ENCODE data around the gene IPO4. TPM values are rescaled to one million over a fixed set of nuclear protein-coding genes. Genes with fewer than 3 reads are reported as not detected.

Gene IPO4
- total and polyA plus RNA-seq, 10 of the 15 experiments (the other 5 are each of a cell fraction or from before 2014, with no cell fraction given) = 7.8 to 139 (median 37.6) TPM

- H3K27me3 ChIP-seq (replicated peaks in 1 of 2; ENCODE audit: control insufficient read depth in 2 of 2, insufficient read depth in 2 of 2, low read length in 1 of 2) = no peaks in the 10 kb centered on the region
- no peaks in the 10 kb centered on the region for H3K9me3 ChIP-seq (replicated peaks; ENCODE audit: control insufficient read depth, insufficient read depth, low read length)
- ATAC-seq = no peak
- H2AFZ ChIP-seq (ENCODE audit: control insufficient read depth, low read depth, low read length) = no peak within 1 kb of the TSS
- intact Hi-C loops (cut with micrococcal nuclease; ENCODE audit: unreplicated experiment) = no loop called here
- FAIRE-seq = no peak
- no peaks in the 10 kb centered on the region; the same call in 1 of the 2 replicates for H3K79me2 ChIP-seq (ENCODE audit: control insufficient read depth, insufficient read depth, low read length)
- no peak for DNase-seq (ENCODE audit: low read depth, low spot score)
- RAD21 ChIA-PET (ENCODE audit: unreplicated experiment) = interaction anchor here (1.1 kb wide), 1 partner anchor 16 kb away, joined by 3 read pairs; the partner anchor contains the start of genes DCAF11 and NRL
- SMC1A ChIA-PET (ENCODE audit: uncharacterized antibody, unreplicated experiment) = interaction anchor here (1.4 kb wide), 1 partner anchor 22 kb away, joined by 4 read pairs; no protein-coding TSS in a partner anchor
- in situ Hi-C loops (cut with MboI) = no loop called here
- POLR2A ChIA-PET = interaction anchor here (0.6 to 11.6 kb wide), 2 partner anchors 9 to 33 kb away, joined by 3 to 276 read pairs; partner anchors contain the start of genes DCAF11 and NRL
- CTCF ChIA-PET = interaction anchor here (1.1 kb wide), 1 partner anchor 16 kb away, joined by 3 read pairs; the partner anchor contains the start of genes DCAF11 and NRL
- H3K4me2 ChIP-seq (ENCODE audit: control insufficient read depth, insufficient read depth) = no peak within 1 kb of the TSS
- H3K4me1 ChIP-seq (ENCODE audit: control insufficient read depth, insufficient read depth, low read length) = peaks cover 21% of the 10 kb centered on the region
- WGBS (ENCODE audit: insufficient coverage, insufficient replicate concordance, low lambda C conversion rate, missing lambda C conversion rate) = 89% methylated on average over 5 of the region's 5 CpGs
- no peak for TF ChIP-seq GABPA (IDR thresholded peaks at IDR 0.05; ENCODE audit: low read depth)
- TF ChIP-seq NR2C2 (IDR thresholded peaks at IDR 0.05; ENCODE audit: borderline replicate concordance, control insufficient read depth, insufficient read length, low read depth) = no peak
- no peak for TF ChIP-seq ZNF217 (IDR thresholded peaks at IDR 0.05)
- TF ChIP-seq ELK1 (IDR thresholded peaks at IDR 0.05; ENCODE audit: low read depth, low read length) = no peak
- TF ChIP-seq HCFC1 (IDR thresholded peaks at IDR 0.05; ENCODE audit: low read length) = no peak
- TF ChIP-seq HDAC2 (IDR thresholded peaks at IDR 0.05) = no peak
- no peak for TF ChIP-seq CREM (IDR thresholded peaks at IDR 0.05; ENCODE audit: low read depth)
- TF ChIP-seq BCLAF1 (IDR thresholded peaks at IDR 0.05) = no peak
- H3K27ac ChIP-seq (ENCODE audit: control insufficient read depth, insufficient read depth) = no peak within 1 kb of the TSS
- no peaks in the 10 kb centered on the region for H4K20me1 ChIP-seq (ENCODE audit: control insufficient read depth, insufficient read depth)
- no peaks in the 10 kb centered on the region for H3K36me3 ChIP-seq (ENCODE audit: control insufficient read depth in 2 of 2, insufficient read depth in 2 of 2, low read length in 1 of 2)
- H3K4me3 ChIP-seq = no peak within 1 kb of the TSS
- BruUV-seq (replicated peaks) = no TSS peak
- no peak within 1 kb of the TSS for H3K9ac ChIP-seq (ENCODE audit: control insufficient read depth, insufficient read depth, low read length)
Observed at GRCh38 chr14:24130380-24130716, 58.3 kb downstream of the IPO4 start, which contains the start of gene FITM1. Gene FITM1, plus strand, starts transcription at chr14:24130659. Its CDS starts 905 bp downstream, at chr14:24131564.

Small RNA genes within 50 kb of the gene (microRNA-seq; reads per million reads assigned to microRNA genes)
- gene MIR7703 = not detected

Small RNA genes within 50 kb of the gene (small RNA-seq; reads per million reads assigned to genes)
- gene AL136295.4 (not detected), gene CHMP4A (not detected), gene IPO4 (0.55 reads per million, percentile 11 among the genes with 10 or more reads in this experiment), gene IRF9 (0.31 reads per million), gene MDP1 (0.20 reads per million), gene RNA5SP383 (0.82 reads per million, percentile 25 among the genes with 10 or more reads in this experiment)

Other genes starting within 250 kb of the IPO4 start
Only the 7 nearest of the 34 such genes appear.
- 69.5 and 73.5 TPM in 2 replicates for gene RNF31, start 41.3 kb downstream of the IPO4 start, total RNA-seq (2014; rRNA removed)
- gene RNF31, start 41.3 kb downstream of the IPO4 start, total RNA-seq (2014; rRNA removed; fragmentation: Illumina TruSeq; extraction: Trizol) = 27.2 and 29.6 TPM in 2 replicates
- gene RNF31, start 41.3 kb downstream of the IPO4 start, total RNA-seq (2021) = 87.0 and 92.7 TPM in 2 replicates
- gene RNF31, start 41.3 kb downstream of the IPO4 start, polyA plus RNA-seq (2011; rRNA removed) = 12.3 and 20.8 TPM in 2 replicates
- 29.8 and 47.1 TPM in 2 replicates for gene RNF31, start 41.3 kb downstream of the IPO4 start, polyA plus RNA-seq (2014; fragmentation: Illumina TruSeq; extraction: Trizol)
- 10 to 100 TPM in 1 of 2 experiments, 1 to 10 TPM in 1; 8.5 to 19.0 TPM for gene RNF31, start 41.3 kb downstream of the IPO4 start, polyA plus RNA-seq (2014; fragmentation: Nextera tagmentation; extraction: Ambion mirVana)
- gene RNF31, start 41.3 kb downstream of the IPO4 start, polyA plus RNA-seq (2014; rRNA removed) = 61.8 and 66.7 TPM in 2 replicates
- gene RNF31, start 41.3 kb downstream of the IPO4 start, polyA plus RNA-seq (2016; fragmentation: Nextera tagmentation; extraction: Ambion mirVana) = 10 to 100 TPM; 56.9 to 72.7 TPM
- 141 and 151 TPM in 2 replicates for gene IRF9, start 27.6 kb downstream of the IPO4 start, total RNA-seq (2014; rRNA removed)
- gene IRF9, start 27.6 kb downstream of the IPO4 start, total RNA-seq (2014; rRNA removed; fragmentation: Illumina TruSeq; extraction: Trizol) = 121 and 124 TPM in 2 replicates
- 146 and 161 TPM in 2 replicates for gene IRF9, start 27.6 kb downstream of the IPO4 start, total RNA-seq (2021)
- gene IRF9, start 27.6 kb downstream of the IPO4 start, polyA plus RNA-seq (2011; rRNA removed) = 210 and 234 TPM in 2 replicates
- 140 and 192 TPM in 2 replicates for gene IRF9, start 27.6 kb downstream of the IPO4 start, polyA plus RNA-seq (2014; fragmentation: Illumina TruSeq; extraction: Trizol)
- 10 to 100 TPM; 47.6 to 58.7 TPM for gene IRF9, start 27.6 kb downstream of the IPO4 start, polyA plus RNA-seq (2014; fragmentation: Nextera tagmentation; extraction: Ambion mirVana)
- 184 and 187 TPM in 2 replicates for gene IRF9, start 27.6 kb downstream of the IPO4 start, polyA plus RNA-seq (2014; rRNA removed)
- 100 to 1,000 TPM; 172 to 180 TPM for gene IRF9, start 27.6 kb downstream of the IPO4 start, polyA plus RNA-seq (2016; fragmentation: Nextera tagmentation; extraction: Ambion mirVana)
- gene REC8, start 16.7 kb downstream of the IPO4 start, total RNA-seq (2014; rRNA removed) = 24.8 and 28.0 TPM in 2 replicates
- 12.3 and 13.1 TPM in 2 replicates for gene REC8, start 16.7 kb downstream of the IPO4 start, total RNA-seq (2014; rRNA removed; fragmentation: Illumina TruSeq; extraction: Trizol)
- gene REC8, start 16.7 kb downstream of the IPO4 start, total RNA-seq (2021) = 68.3 and 76.9 TPM in 2 replicates
- 7.6 and 11.2 TPM in 2 replicates for gene REC8, start 16.7 kb downstream of the IPO4 start, polyA plus RNA-seq (2011; rRNA removed)
- 19.7 and 30.3 TPM in 2 replicates for gene REC8, start 16.7 kb downstream of the IPO4 start, polyA plus RNA-seq (2014; fragmentation: Illumina TruSeq; extraction: Trizol)
- gene REC8, start 16.7 kb downstream of the IPO4 start, polyA plus RNA-seq (2014; fragmentation: Nextera tagmentation; extraction: Ambion mirVana) = 1 to 10 TPM; 4.2 to 9.6 TPM
- 53.1 and 62.7 TPM in 2 replicates for gene REC8, start 16.7 kb downstream of the IPO4 start, polyA plus RNA-seq (2014; rRNA removed)
- 10 to 100 TPM; 50.3 to 50.5 TPM for gene REC8, start 16.7 kb downstream of the IPO4 start, polyA plus RNA-seq (2016; fragmentation: Nextera tagmentation; extraction: Ambion mirVana)
- 20.2 and 22.7 TPM in 2 replicates for gene TM9SF1, start 6.6 kb upstream of the IPO4 start, total RNA-seq (2014; rRNA removed)
- 10.4 and 12.1 TPM in 2 replicates for gene TM9SF1, start 6.6 kb upstream of the IPO4 start, total RNA-seq (2014; rRNA removed; fragmentation: Illumina TruSeq; extraction: Trizol)
- gene TM9SF1, start 6.6 kb upstream of the IPO4 start, total RNA-seq (2021) = 19.7 and 23.9 TPM in 2 replicates
- 4.3 and 11.7 TPM in 2 replicates for gene TM9SF1, start 6.6 kb upstream of the IPO4 start, polyA plus RNA-seq (2011; rRNA removed)
- gene TM9SF1, start 6.6 kb upstream of the IPO4 start, polyA plus RNA-seq (2014; fragmentation: Illumina TruSeq; extraction: Trizol) = 11.1 and 14.0 TPM in 2 replicates
- gene TM9SF1, start 6.6 kb upstream of the IPO4 start, polyA plus RNA-seq (2014; fragmentation: Nextera tagmentation; extraction: Ambion mirVana) = 1 to 10 TPM; 7.2 to 9.8 TPM
- gene TM9SF1, start 6.6 kb upstream of the IPO4 start, polyA plus RNA-seq (2014; rRNA removed) = 20.7 and 21.2 TPM in 2 replicates
- gene TM9SF1, start 6.6 kb upstream of the IPO4 start, polyA plus RNA-seq (2016; fragmentation: Nextera tagmentation; extraction: Ambion mirVana) = 10 to 100 TPM; 38.7 to 39.2 TPM
- gene TSSK4, start 16.9 kb upstream of the IPO4 start, total RNA-seq (2014; rRNA removed) = not detected in 2 replicates
- gene TSSK4, start 16.9 kb upstream of the IPO4 start, total RNA-seq (2014; rRNA removed; fragmentation: Illumina TruSeq; extraction: Trizol) = 0.18 TPM in 1 of 2 replicates, not detected in the other
- not detected in 2 replicates for gene TSSK4, start 16.9 kb upstream of the IPO4 start, total RNA-seq (2021)
- gene TSSK4, start 16.9 kb upstream of the IPO4 start, polyA plus RNA-seq (2011; rRNA removed) = 0.07 and 0.11 TPM in 2 replicates
- not detected in 2 replicates for gene TSSK4, start 16.9 kb upstream of the IPO4 start, polyA plus RNA-seq (2014; fragmentation: Illumina TruSeq; extraction: Trizol)
- gene TSSK4, start 16.9 kb upstream of the IPO4 start, polyA plus RNA-seq (2014; fragmentation: Nextera tagmentation; extraction: Ambion mirVana) = under 1 TPM; 0.04 to 0.08 TPM
- 0.23 TPM in 1 of 2 replicates, not detected in the other for gene TSSK4, start 16.9 kb upstream of the IPO4 start, polyA plus RNA-seq (2014; rRNA removed)
- under 1 TPM; 0.44 to 0.79 TPM for gene TSSK4, start 16.9 kb upstream of the IPO4 start, polyA plus RNA-seq (2016; fragmentation: Nextera tagmentation; extraction: Ambion mirVana)
- 31.7 and 35.6 TPM in 2 replicates for gene CHMP4A, start 24.7 kb upstream of the IPO4 start, total RNA-seq (2014; rRNA removed)
- 47.4 and 49.4 TPM in 2 replicates for gene CHMP4A, start 24.7 kb upstream of the IPO4 start, total RNA-seq (2014; rRNA removed; fragmentation: Illumina TruSeq; extraction: Trizol)
- gene CHMP4A, start 24.7 kb upstream of the IPO4 start, total RNA-seq (2021) = 33.0 and 35.5 TPM in 2 replicates
- gene CHMP4A, start 24.7 kb upstream of the IPO4 start, polyA plus RNA-seq (2011; rRNA removed) = 81.0 and 81.1 TPM in 2 replicates
- gene CHMP4A, start 24.7 kb upstream of the IPO4 start, polyA plus RNA-seq (2014; fragmentation: Illumina TruSeq; extraction: Trizol) = 97.5 and 107 TPM in 2 replicates
- 100 to 1,000 TPM; 110 to 151 TPM for gene CHMP4A, start 24.7 kb upstream of the IPO4 start, polyA plus RNA-seq (2014; fragmentation: Nextera tagmentation; extraction: Ambion mirVana)
- gene CHMP4A, start 24.7 kb upstream of the IPO4 start, polyA plus RNA-seq (2014; rRNA removed) = 63.8 and 73.8 TPM in 2 replicates
- 100 to 1,000 TPM in 1 of 2 experiments, 10 to 100 TPM in 1; 88.5 to 103 TPM for gene CHMP4A, start 24.7 kb upstream of the IPO4 start, polyA plus RNA-seq (2016; fragmentation: Nextera tagmentation; extraction: Ambion mirVana)
- 11.1 and 15.4 TPM in 2 replicates for gene MDP1, start 27.2 kb upstream of the IPO4 start, total RNA-seq (2014; rRNA removed)
- 9.3 and 10.4 TPM in 2 replicates for gene MDP1, start 27.2 kb upstream of the IPO4 start, total RNA-seq (2014; rRNA removed; fragmentation: Illumina TruSeq; extraction: Trizol)
- gene MDP1, start 27.2 kb upstream of the IPO4 start, total RNA-seq (2021) = 12.6 and 12.8 TPM in 2 replicates
- 19.3 and 21.9 TPM in 2 replicates for gene MDP1, start 27.2 kb upstream of the IPO4 start, polyA plus RNA-seq (2011; rRNA removed)
- 10.1 and 13.5 TPM in 2 replicates for gene MDP1, start 27.2 kb upstream of the IPO4 start, polyA plus RNA-seq (2014; fragmentation: Illumina TruSeq; extraction: Trizol)
- gene MDP1, start 27.2 kb upstream of the IPO4 start, polyA plus RNA-seq (2014; fragmentation: Nextera tagmentation; extraction: Ambion mirVana) = 10 to 100 TPM; 39.2 to 45.8 TPM
- 14.2 and 27.7 TPM in 2 replicates for gene MDP1, start 27.2 kb upstream of the IPO4 start, polyA plus RNA-seq (2014; rRNA removed)
- 10 to 100 TPM; 38.0 to 38.9 TPM for gene MDP1, start 27.2 kb upstream of the IPO4 start, polyA plus RNA-seq (2016; fragmentation: Nextera tagmentation; extraction: Ambion mirVana)

All from GM12878 (cell line).